PFSK-1 (cell line): Measurements from ENCODE around the gene MBD4.

Source experiments
- FOXP2 ChIP-seq: optimal IDR thresholded peaks from 2 replicates; pipeline ENCODE3; 2011; ENCODE audit warnings: borderline replicate concordance, control low read depth, inconsistent platforms; ENCODE audit not compliant: insufficient read depth; ENCODE audit errors: extremely low read length, extremely low read depth
- POLR2AphosphoS5 ChIP-seq: IDR thresholded peaks from 2 replicates; pipeline ENCODE4 v1.6.1; 2012; ENCODE audit warnings: low read depth, mild to moderate bottlenecking, control low read depth, low read length, moderate library complexity
- REST ChIP-seq, 2 experiments: IDR thresholded peaks; 2 replicates each; pipeline versions ENCODE4 v1.6.1 to v1.8.0; 2011 to 2012; ENCODE audit warnings: low read depth in 2 of 2, low read length in 2 of 2, control low read depth in 1 of 2, inconsistent platforms in 1 of 2, mild to moderate bottlenecking in 1 of 2, moderate library complexity in 1 of 2; ENCODE audit not compliant: insufficient read depth in 1 of 2
- SIN3A ChIP-seq: IDR thresholded peaks from 2 replicates; pipeline ENCODE4 v1.6.1; 2012; ENCODE audit warnings: mild to moderate bottlenecking, low read length, moderate library complexity, borderline replicate concordance; ENCODE audit not compliant: insufficient read depth
- TAF1 ChIP-seq: IDR thresholded peaks from 2 replicates; pipeline ENCODE4 v1.6.1; 2012; ENCODE audit warnings: low read length, control low read depth, borderline replicate concordance; ENCODE audit not compliant: insufficient read depth

The MBD4 gene

GRCh38 chr3:129402210-129402609, 37.5 kb downstream of the MBD4 start:
- TF ChIP-seq SIN3A (no peak), REST (IDR thresholded peaks at IDR 0.05; ENCODE audit: insufficient read depth in 1 of 2, low read depth in 2 of 2, low read length in 2 of 2) (no peak), TAF1 (no peak), POLR2AphosphoS5 (no peak)

- no peak for TF ChIP-seq TAF1
- no peak for TF ChIP-seq SIN3A
- no peak; the same call in 1 of the 2 replicates for TF ChIP-seq POLR2AphosphoS5
- no peak for TF ChIP-seq REST (IDR thresholded peaks at IDR 0.05; ENCODE audit: insufficient read depth in 1 of 2, low read depth in 2 of 2, low read length in 2 of 2)
- no peak for TF ChIP-seq FOXP2
Measured at GRCh38 chr3:129399895-129400357, 39.8 kb downstream of the MBD4 start.

GRCh38 chr3:129399145-129399894, 40.4 kb downstream of the MBD4 start:
- TF ChIP-seq TAF1 (peak; percentile 4; the same call in 1 of the 2 replicates), POLR2AphosphoS5 (peak; percentile 57; the same call in 1 of the 2 replicates), REST (IDR thresholded peaks at IDR 0.05; ENCODE audit: insufficient read depth in 1 of 2, low read depth in 2 of 2, low read length in 2 of 2) (no peak)

- TF ChIP-seq SIN3A (no peak), REST (IDR thresholded peaks at IDR 0.05; ENCODE audit: insufficient read depth in 1 of 2, low read depth in 2 of 2, low read length in 2 of 2) (no peak), POLR2AphosphoS5 (no peak), FOXP2 (no peak), TAF1 (no peak)
Measured at GRCh38 chr3:129398803-129399144, 41.0 kb downstream of the MBD4 start.

GRCh38 chr3:129393271-129393670, 46.5 kb downstream of the MBD4 start:
- no peak for TF ChIP-seq REST (IDR thresholded peaks at IDR 0.05; ENCODE audit: insufficient read depth in 1 of 2, low read depth in 2 of 2, low read length in 2 of 2)
- TF ChIP-seq FOXP2, result no peak
- TF ChIP-seq TAF1, result no peak
